ENCODE data around the gene SVEP1.
A peak's percentile ranks its signal among the peaks of the same experiment; 100 is the strongest.

- TF ChIP-seq POLR2A (IDR thresholded peaks at IDR 0.05; ENCODE audit: low read depth, low read length) (no peak), POU2F2 (IDR thresholded peaks at IDR 0.05; ENCODE audit: low read depth, low read length) (no peak), TAF1 (IDR thresholded peaks at IDR 0.05; ENCODE audit: low read depth, low read length) (no peak), SPI1 (IDR thresholded peaks at IDR 0.05; ENCODE audit: low read depth, low read length) (peak; percentile 87)
These were observed 263.1 kb downstream of the SVEP1 start for GRCh38 chr9:110316261-110317075.

Data from GM12891 (cell line).